IMR-90 (cell line): Measurements from ENCODE around the gene FAS. TPM values are rescaled to one million over a fixed set of nuclear protein-coding genes. Genes with fewer than 3 reads are reported as not detected.

Source experiments
- ATAC-seq: fragments of 200-7000 bp; cut with Tn5 transposase; 2 replicates; pipeline ENCODE4 v1.9.1; 2020; ENCODE audit warnings: low read depth, mild to moderate bottlenecking, moderate library complexity
- BruUV-seq: library from RNA; stranded (reverse); fragments of 400-500 nt; replicated peaks from 2 replicates; lab custom pipeline; 2021; lab: Mats Ljungman, UMichigan
- CTCF ChIA-PET: fragments of 300-600 bp; formaldehyde crosslinking; extraction: SDS; loops from one replicate; lab custom pipeline; 2021; ENCODE audit warnings: antibody characterized with exemption; lab: Yijun Ruan, JAX
- POLR2A ChIA-PET: fragments of 300-600 bp; sonication (Branson Sonifier 250); formaldehyde crosslinking; loops from one replicate; lab custom pipeline; 2022; ENCODE audit warnings: antibody characterized with exemption; ENCODE audit not compliant: unreplicated experiment; lab: Charles Lee
- DNase-seq: peaks from one replicate; pipeline ENCODE4 v3.0.0; 2013
- H2AFZ ChIP-seq: replicated peaks from 2 replicates; pipeline ENCODE3; 2013; ENCODE audit warnings: low read length, mild to moderate bottlenecking; ENCODE audit not compliant: poor library complexity
- H2AK5ac ChIP-seq: 2 replicates; pipeline ENCODE4 v1.6.1; 2013; ENCODE audit warnings: low read depth, low read length, inconsistent platforms
- H2AK9ac ChIP-seq: replicated peaks from 2 replicates; pipeline ENCODE3; 2013; ENCODE audit warnings: mild to moderate bottlenecking, low read depth, low read length, moderate library complexity; ENCODE audit not compliant: poor library complexity
- H2BK120ac ChIP-seq: 2 replicates; pipeline ENCODE4 v1.6.1; 2013; ENCODE audit warnings: low read depth, low read length, inconsistent platforms
- H2BK15ac ChIP-seq: 3 replicates; pipeline ENCODE4 v1.6.1; 2013; ENCODE audit warnings: low read depth, low read length, inconsistent platforms
- H2BK20ac ChIP-seq: 2 replicates; pipeline ENCODE4 v1.6.1; 2013; ENCODE audit warnings: low read depth, mild to moderate bottlenecking, inconsistent platforms, low read length, moderate library complexity
- H2BK5ac ChIP-seq: 2 replicates; pipeline ENCODE4 v1.6.1; 2013; ENCODE audit warnings: mild to moderate bottlenecking, low read depth, low read length, inconsistent platforms; ENCODE audit not compliant: poor library complexity, severe bottlenecking
- H3K14ac ChIP-seq: replicated peaks from 2 replicates; pipeline ENCODE4 v1.6.1; 2013; ENCODE audit warnings: low read depth, low read length, inconsistent platforms
- H3K18ac ChIP-seq: 2 replicates; pipeline ENCODE4 v1.6.1; 2013; ENCODE audit warnings: low read depth, low read length, control low read depth
- H3K23ac ChIP-seq: 2 replicates; pipeline ENCODE4 v1.6.1; 2013; ENCODE audit warnings: low read depth, low read length, inconsistent platforms
- H3K27ac ChIP-seq: 2 replicates; pipeline ENCODE4 v1.5.1; 2013; ENCODE audit warnings: mild to moderate bottlenecking, control low read depth, low read length; ENCODE audit not compliant: insufficient read depth
- H3K27me3 ChIP-seq: 2 replicates; pipeline ENCODE4 v1.6.1; 2013; ENCODE audit warnings: low read length; ENCODE audit not compliant: control insufficient read depth, insufficient read depth
- H3K36me3 ChIP-seq: 2 replicates; pipeline ENCODE4 v1.6.1; 2013; ENCODE audit warnings: low read length, mixed read lengths; ENCODE audit not compliant: control insufficient read depth, insufficient read depth
- H3K4ac ChIP-seq: 2 replicates; pipeline ENCODE4 v1.6.1; 2013; ENCODE audit warnings: low read depth, low read length, inconsistent platforms
- H3K4me1 ChIP-seq: 2 replicates; pipeline ENCODE4 v1.6.1; 2013; ENCODE audit warnings: low read length, mixed read lengths; ENCODE audit not compliant: control insufficient read depth, insufficient read depth
- H3K4me2 ChIP-seq: 2 replicates; pipeline ENCODE4 v1.6.1; 2013; ENCODE audit warnings: low read depth, mild to moderate bottlenecking, control low read depth, low read length, moderate library complexity
- H3K4me3 ChIP-seq: 2 replicates; pipeline ENCODE4 v1.5.1; 2013; ENCODE audit warnings: low read depth, mild to moderate bottlenecking, control low read depth, low read length, moderate library complexity; ENCODE audit not compliant: insufficient read depth
- H3K56ac ChIP-seq: 2 replicates; pipeline ENCODE4 v1.6.1; 2013; ENCODE audit warnings: low read length, inconsistent platforms; ENCODE audit not compliant: insufficient read depth; ENCODE audit errors: extremely low read depth
- H3K79me1 ChIP-seq, 2 experiments: 2 replicates each; pipeline ENCODE4 v1.6.1; 2013; ENCODE audit warnings: low read length in 2 of 2, inconsistent platforms in 1 of 2, low read depth in 1 of 2
- H3K9ac ChIP-seq: 2 replicates; pipeline ENCODE4 v1.6.1; 2013; ENCODE audit warnings: low read depth, low read length, control low read depth
- H3K9me1 ChIP-seq: 2 replicates; pipeline ENCODE4 v1.6.1; 2013; ENCODE audit warnings: low read length, inconsistent platforms; ENCODE audit not compliant: insufficient read depth
- H3K9me3 ChIP-seq: 2 replicates; pipeline ENCODE4 v1.6.1; 2013; ENCODE audit warnings: low read length; ENCODE audit not compliant: control insufficient read depth, insufficient read depth
- H4K20me1 ChIP-seq: 2 replicates; pipeline ENCODE4 v1.6.1; 2013; ENCODE audit warnings: low read length, inconsistent platforms; ENCODE audit not compliant: insufficient read depth
- H4K5ac ChIP-seq: 2 replicates; pipeline ENCODE4 v1.6.1; 2013; ENCODE audit warnings: mild to moderate bottlenecking, low read depth, low read length, control low read depth
- H4K8ac ChIP-seq, 2 experiments: 2 replicates each; pipeline ENCODE4 v1.6.1; 2013; ENCODE audit warnings: low read depth in 2 of 2, low read length in 2 of 2, control low read depth in 1 of 2, inconsistent platforms in 1 of 2
- H4K91ac ChIP-seq: 2 replicates; pipeline ENCODE4 v1.6.1; 2013; ENCODE audit warnings: low read depth, low read length, inconsistent platforms; ENCODE audit not compliant: insufficient read depth
- BHLHE40 ChIP-seq: fragments of 150-350 bp; IDR thresholded peaks from 2 replicates; pipeline ENCODE4 v1.6.1; 2016; ENCODE audit warnings: mild to moderate bottlenecking, low read depth, low read length
- CEBPB ChIP-seq: IDR thresholded peaks from 2 replicates; pipeline ENCODE4 v1.6.1; 2012; ENCODE audit warnings: low read depth, low read length, improper control_type of control experiment
- CHD1 ChIP-seq: IDR thresholded peaks from 2 replicates; pipeline ENCODE4 v1.6.1; 2012; ENCODE audit warnings: low read depth, low read length, improper control_type of control experiment
- FOS ChIP-seq: fragments of 150-350 bp; IDR thresholded peaks from 2 replicates; pipeline ENCODE4 v1.6.1; 2016; ENCODE audit warnings: low read depth, low read length
- MAFK ChIP-seq: IDR thresholded peaks from 2 replicates; pipeline ENCODE4 v1.6.1; 2012; ENCODE audit warnings: low read depth, low read length, improper control_type of control experiment
- MAZ ChIP-seq: IDR thresholded peaks from 2 replicates; pipeline ENCODE4 v1.6.1; 2012; ENCODE audit warnings: low read depth, mild to moderate bottlenecking, low read length, improper control_type of control experiment, moderate library complexity, borderline replicate concordance
- MXI1 ChIP-seq: IDR thresholded peaks from 2 replicates; pipeline ENCODE4 v1.6.1; 2012; ENCODE audit warnings: low read depth, mild to moderate bottlenecking, low read length, moderate library complexity, borderline replicate concordance
- NFE2L2 ChIP-seq: fragments of 150-350 bp; IDR thresholded peaks from 2 replicates; pipeline ENCODE4 v1.6.1; 2016; ENCODE audit warnings: low read depth, mild to moderate bottlenecking, low read length
- POLR2A ChIP-seq: IDR thresholded peaks from 2 replicates; pipeline ENCODE4 v1.6.1; 2012; ENCODE audit warnings: mild to moderate bottlenecking, low read depth, low read length
- RAD21 ChIP-seq: IDR thresholded peaks from 2 replicates; pipeline ENCODE4 v1.6.1; 2012; ENCODE audit warnings: low read length, improper control_type of control experiment
- RCOR1 ChIP-seq: IDR thresholded peaks from 2 replicates; pipeline ENCODE4 v1.6.1; 2012; ENCODE audit warnings: mild to moderate bottlenecking, low read length, improper control_type of control experiment; ENCODE audit not compliant: insufficient replicate concordance
- RFX5 ChIP-seq: IDR thresholded peaks from 2 replicates; pipeline ENCODE4 v1.8.0; 2012; ENCODE audit warnings: low read depth, mild to moderate bottlenecking, low read length, moderate library complexity
- SMC3 ChIP-seq: fragments of 150-350 bp; IDR thresholded peaks from 2 replicates; pipeline ENCODE4 v1.6.1; 2016; ENCODE audit warnings: low read depth, mild to moderate bottlenecking, antibody characterized with exemption, low read length, moderate library complexity
- USF2 ChIP-seq: fragments of 150-350 bp; IDR thresholded peaks from 2 replicates; pipeline ENCODE4 v1.6.1; 2017; ENCODE audit warnings: mild to moderate bottlenecking, antibody characterized with exemption, low read length, low read depth
- WGBS, 2 experiments: methylation state at CpG; one replicate each; pipeline versions ENCODE4 v1.1.5 to v1.1.7; 2013; ENCODE audit warnings: missing lambda C conversion rate in 2 of 2; ENCODE audit not compliant: insufficient read length in 1 of 2; ENCODE audit errors: extremely low coverage in 2 of 2; 5-methylcytosine and 5-hydroxymethylcytosine counted together
- dilution Hi-C: fragments of 300-500 bp; cut with HindIII; formaldehyde crosslinking; loops from one replicate; pipeline ENCODE4 v1.14.3; 2018; ENCODE audit warnings: low sequenced_read_pairs; ENCODE audit not compliant: unreplicated experiment
- in situ Hi-C: fragments of 300-500 bp; cut with MboI; formaldehyde crosslinking; loops from 3 replicates; pipeline ENCODE4 v1.14.3; 2019; ENCODE audit warnings: low sequenced_read_pairs, inconsistent platforms, mixed read lengths
- intact Hi-C: fragments of 100-400 bp; cut with micrococcal nuclease; formaldehyde crosslinking; loops from 2 replicates; pipeline ENCODE4 v1.10.0; 2022
- polyA plus RNA-seq, 3 experiments: library from polyadenylated mRNA; depleted of rRNA; stranded (reverse); fragments of >200 nt; gene quantifications; 2 replicates each; pipeline ENCODE4 v1.2.3, GENCODE V29; 2012; ENCODE audit warnings: low replicate concordance in 1 of 3
- total RNA-seq: library from RNA; depleted of rRNA; stranded (reverse); fragments of >200 nt; gene quantifications from 2 replicates; pipeline ENCODE4 v1.2.3, GENCODE V29; 2012
- TF ChIP-seq, protein P1 (sequence below): conservative IDR thresholded peaks from 2 replicates; pipeline ENCODE4 v1.5.1; 2012; ENCODE audit warnings: mild to moderate bottlenecking, low read depth, low read length, improper control_type of control experiment
- TF ChIP-seq, protein P2 (sequence below): fragments of 150-350 bp; IDR thresholded peaks from 2 replicates; pipeline ENCODE4 v1.6.1; 2016; ENCODE audit warnings: low read depth, mild to moderate bottlenecking, low read length, moderate library complexity, borderline replicate concordance

The FAS gene
- total and polyA plus RNA-seq, 2 of the 4 experiments (the other 2 are of a cell fraction), result 34.3 to 53.8 TPM

DNA sequence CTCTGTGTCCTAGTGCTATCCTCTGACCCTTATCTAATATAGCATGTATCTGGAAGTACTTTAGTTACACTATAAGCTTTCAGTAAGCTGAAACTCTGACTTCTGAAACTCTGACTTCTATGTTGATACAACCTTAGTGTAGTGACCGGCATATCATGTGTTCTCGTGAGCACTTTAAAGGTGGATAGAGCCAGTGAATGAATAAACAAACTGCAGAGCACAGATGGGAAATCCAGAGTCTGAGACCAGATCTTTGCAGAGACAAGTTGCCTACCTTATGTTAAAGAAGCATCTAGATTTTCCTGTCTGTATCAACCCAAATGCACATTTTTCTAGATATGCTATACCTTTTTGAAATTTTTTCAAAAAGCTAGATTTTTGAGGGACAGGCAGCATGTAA, 41.5 kb upstream of the FAS start:
- Histone ChIP-seq H4K8ac (no peak overlapping the region; a peak in 1 of 4 replicates), H2AK9ac (peak overlapping the region; percentile 10), H4K91ac (0 out of 2 replicates have a peak overlapping the region, but pooled peaks have one; percentile 12), H3K9ac (peak overlapping the region; percentile 51; the same call in 1 of the 2 replicates), H3K18ac (no peak overlapping the region), H3K14ac (peak overlapping the region; percentile 71; the same call in 1 of the 2 replicates), H3K27me3 (no peaks in the 10 kb centered on the region), H3K79me1 (peaks cover 9 to 39% of the 10 kb centered on the region in 2 experiments; a peak in 3 of 4 replicates), H2BK15ac (no peak overlapping the region), H3K56ac (no peak overlapping the region), H2AFZ (no peak overlapping the region), H4K5ac (no peak overlapping the region), H2BK120ac (no peak overlapping the region), H2AK5ac (no peak overlapping the region), H2BK5ac (peak overlapping the region; percentile 16), H3K36me3 (peaks cover 16% of the 10 kb centered on the region), H3K4me1 (peaks cover 17% of the 10 kb centered on the region), H3K4ac (no peak overlapping the region), H3K23ac (peak overlapping the region; percentile 79; the same call in 1 of the 2 replicates), H3K9me1 (peaks cover 12% of the 10 kb centered on the region), H3K9me3 (no peaks in the 10 kb centered on the region), H3K27ac (no peak overlapping the region; the same call in 1 of the 2 replicates), H3K4me2 (peak overlapping the region; percentile 34), H3K4me3 (no peak overlapping the region), H4K20me1 (peaks cover 44% of the 10 kb centered on the region), H2BK20ac (no peak overlapping the region)
- in situ Hi-C loops, result no loop called here
- dilution Hi-C loops, result no loop called here
- BruUV-seq, result no TSS peak
- intact Hi-C loops, result no loop called here
- ATAC-seq (no peak), DNase-seq (peak; percentile 28)
- WGBS, 2 experiments, result no CpG with 5 or more reads among the region's 2 CpGs
- CTCF ChIA-PET, result interaction anchor here (0.6 kb wide), 1 partner anchor 38 kb away, joined by 4 read pairs; no protein-coding TSS in a partner anchor
- TF ChIP-seq RFX5, result no peak
- no peak for TF ChIP-seq CEBPB
- no peak for TF ChIP-seq FOS
- no peak for TF ChIP-seq POLR2A
- no peak for TF ChIP-seq MAFK
- no peak for TF ChIP-seq MXI1
- no peak for TF ChIP-seq RAD21
- no peak for TF ChIP-seq BHLHE40
- no peak for TF ChIP-seq SMC3
- TF ChIP-seq, protein P1, sequence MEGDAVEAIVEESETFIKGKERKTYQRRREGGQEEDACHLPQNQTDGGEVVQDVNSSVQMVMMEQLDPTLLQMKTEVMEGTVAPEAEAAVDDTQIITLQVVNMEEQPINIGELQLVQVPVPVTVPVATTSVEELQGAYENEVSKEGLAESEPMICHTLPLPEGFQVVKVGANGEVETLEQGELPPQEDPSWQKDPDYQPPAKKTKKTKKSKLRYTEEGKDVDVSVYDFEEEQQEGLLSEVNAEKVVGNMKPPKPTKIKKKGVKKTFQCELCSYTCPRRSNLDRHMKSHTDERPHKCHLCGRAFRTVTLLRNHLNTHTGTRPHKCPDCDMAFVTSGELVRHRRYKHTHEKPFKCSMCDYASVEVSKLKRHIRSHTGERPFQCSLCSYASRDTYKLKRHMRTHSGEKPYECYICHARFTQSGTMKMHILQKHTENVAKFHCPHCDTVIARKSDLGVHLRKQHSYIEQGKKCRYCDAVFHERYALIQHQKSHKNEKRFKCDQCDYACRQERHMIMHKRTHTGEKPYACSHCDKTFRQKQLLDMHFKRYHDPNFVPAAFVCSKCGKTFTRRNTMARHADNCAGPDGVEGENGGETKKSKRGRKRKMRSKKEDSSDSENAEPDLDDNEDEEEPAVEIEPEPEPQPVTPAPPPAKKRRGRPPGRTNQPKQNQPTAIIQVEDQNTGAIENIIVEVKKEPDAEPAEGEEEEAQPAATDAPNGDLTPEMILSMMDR, result no peak
- TF ChIP-seq CHD1, result no peak
- no peak for TF ChIP-seq MAZ
- TF ChIP-seq USF2, result no peak
- TF ChIP-seq RCOR1, result no peak
- no peak for TF ChIP-seq NFE2L2
- TF ChIP-seq, protein P2, sequence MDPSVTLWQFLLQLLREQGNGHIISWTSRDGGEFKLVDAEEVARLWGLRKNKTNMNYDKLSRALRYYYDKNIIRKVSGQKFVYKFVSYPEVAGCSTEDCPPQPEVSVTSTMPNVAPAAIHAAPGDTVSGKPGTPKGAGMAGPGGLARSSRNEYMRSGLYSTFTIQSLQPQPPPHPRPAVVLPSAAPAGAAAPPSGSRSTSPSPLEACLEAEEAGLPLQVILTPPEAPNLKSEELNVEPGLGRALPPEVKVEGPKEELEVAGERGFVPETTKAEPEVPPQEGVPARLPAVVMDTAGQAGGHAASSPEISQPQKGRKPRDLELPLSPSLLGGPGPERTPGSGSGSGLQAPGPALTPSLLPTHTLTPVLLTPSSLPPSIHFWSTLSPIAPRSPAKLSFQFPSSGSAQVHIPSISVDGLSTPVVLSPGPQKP, result no peak
- POLR2A ChIA-PET, result interaction anchor here (1.1 kb wide), 1 partner anchor 30 kb away, joined by 3 read pairs; no protein-coding TSS in a partner anchor
